Prostate gland (tissue), 2 donors: ENCODE data around the gene PHF21B.

Source experiments
- POLR2A ChIP-seq: fragments of 450-650 bp; IDR thresholded peaks from one replicate; pipeline ENCODE4 v1.6.1; 2016; ENCODE audit warnings: antibody characterized with exemption, mild to moderate bottlenecking
- TF ChIP-seq, protein P1 (sequence below), 4 experiments: fragments of 200-600 bp in 2 of 4; fragments of 450-650 bp in 2 of 4; sonication (generic) in 2 of 4; IDR thresholded peaks; 1 replicate in 3 of 4; 2 replicates in 1 of 4; pipeline ENCODE4 v1.5.1; 2016 to 2019; ENCODE audit warnings: antibody characterized with exemption in 4 of 4, mild to moderate bottlenecking in 2 of 4, moderate library complexity in 2 of 4

- TF ChIP-seq, protein P1, sequence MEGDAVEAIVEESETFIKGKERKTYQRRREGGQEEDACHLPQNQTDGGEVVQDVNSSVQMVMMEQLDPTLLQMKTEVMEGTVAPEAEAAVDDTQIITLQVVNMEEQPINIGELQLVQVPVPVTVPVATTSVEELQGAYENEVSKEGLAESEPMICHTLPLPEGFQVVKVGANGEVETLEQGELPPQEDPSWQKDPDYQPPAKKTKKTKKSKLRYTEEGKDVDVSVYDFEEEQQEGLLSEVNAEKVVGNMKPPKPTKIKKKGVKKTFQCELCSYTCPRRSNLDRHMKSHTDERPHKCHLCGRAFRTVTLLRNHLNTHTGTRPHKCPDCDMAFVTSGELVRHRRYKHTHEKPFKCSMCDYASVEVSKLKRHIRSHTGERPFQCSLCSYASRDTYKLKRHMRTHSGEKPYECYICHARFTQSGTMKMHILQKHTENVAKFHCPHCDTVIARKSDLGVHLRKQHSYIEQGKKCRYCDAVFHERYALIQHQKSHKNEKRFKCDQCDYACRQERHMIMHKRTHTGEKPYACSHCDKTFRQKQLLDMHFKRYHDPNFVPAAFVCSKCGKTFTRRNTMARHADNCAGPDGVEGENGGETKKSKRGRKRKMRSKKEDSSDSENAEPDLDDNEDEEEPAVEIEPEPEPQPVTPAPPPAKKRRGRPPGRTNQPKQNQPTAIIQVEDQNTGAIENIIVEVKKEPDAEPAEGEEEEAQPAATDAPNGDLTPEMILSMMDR (IDR thresholded peaks at IDR 0.05) = no peak
- no peak for TF ChIP-seq POLR2A
Measured at GRCh38 chr22:44907765-44908737, 101.8 kb downstream of the PHF21B start.
